ENCODE data around the gene C2CD4B. TPM values are rescaled to one million over a fixed set of nuclear protein-coding genes. Genes with fewer than 3 reads are reported as not detected.

Gene C2CD4B
- total RNA-seq, 1 experiment from 2014 or later = 0.13 TPM

DNA sequence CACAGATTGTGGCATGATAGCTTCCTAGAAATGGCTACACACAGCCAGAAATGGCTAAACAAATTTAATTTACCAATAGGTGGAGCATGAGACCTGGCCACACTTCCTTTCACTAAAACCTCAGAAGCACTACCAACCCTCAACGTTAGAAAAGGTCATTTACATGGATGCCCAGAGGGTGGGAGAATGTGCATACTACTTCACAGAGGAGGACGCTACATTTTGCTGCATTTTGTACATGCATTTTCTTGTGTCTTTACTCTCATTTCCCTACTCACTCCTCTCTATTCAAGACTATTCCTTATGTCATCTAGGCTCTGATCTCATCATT lies 40.1 kb downstream of the C2CD4B start:
- no peak overlapping the region for H2BK12ac ChIP-seq (ENCODE audit: insufficient read length, low read depth, low read length)
- H3K9me3 ChIP-seq (ENCODE audit: control insufficient read depth, low read depth, low read length) = no peaks in the 10 kb centered on the region
- H2BK20ac ChIP-seq (ENCODE audit: low read depth, low read length, poor library complexity, severe bottlenecking) = no peak overlapping the region
- no peak overlapping the region for H3K9ac ChIP-seq (ENCODE audit: extremely low read depth, insufficient read length, low read length)
- no peak overlapping the region for H4K91ac ChIP-seq (ENCODE audit: insufficient read length, low read depth, low read length)
- H3K23me2 ChIP-seq (ENCODE audit: insufficient read length, low read depth, low read length, poor library complexity, severe bottlenecking) = no peaks in the 10 kb centered on the region
- DNase-seq = no peak
- no peak overlapping the region for H3K4me2 ChIP-seq (ENCODE audit: insufficient read depth, insufficient read length, low read length)
- no peak overlapping the region for H2AK5ac ChIP-seq (ENCODE audit: insufficient read length, low read length)
- no peak overlapping the region for H2BK120ac ChIP-seq (ENCODE audit: low read depth, low read length, poor library complexity, severe bottlenecking)
- no peak overlapping the region for H3K4me3 Mint-ChIP-seq
- no peaks in the 10 kb centered on the region for H4K20me1 ChIP-seq (ENCODE audit: control insufficient read depth, insufficient read depth, insufficient read length)
- no peak overlapping the region for H2BK15ac ChIP-seq (ENCODE audit: low read depth, low read length)
- no peak overlapping the region for H3K27ac Mint-ChIP-seq
- no peak overlapping the region for H2AFZ ChIP-seq (ENCODE audit: low read length)
- H3K27me3 Mint-ChIP-seq (ENCODE audit: low read depth) = no peaks in the 10 kb centered on the region
- TF ChIP-seq, protein P1, sequence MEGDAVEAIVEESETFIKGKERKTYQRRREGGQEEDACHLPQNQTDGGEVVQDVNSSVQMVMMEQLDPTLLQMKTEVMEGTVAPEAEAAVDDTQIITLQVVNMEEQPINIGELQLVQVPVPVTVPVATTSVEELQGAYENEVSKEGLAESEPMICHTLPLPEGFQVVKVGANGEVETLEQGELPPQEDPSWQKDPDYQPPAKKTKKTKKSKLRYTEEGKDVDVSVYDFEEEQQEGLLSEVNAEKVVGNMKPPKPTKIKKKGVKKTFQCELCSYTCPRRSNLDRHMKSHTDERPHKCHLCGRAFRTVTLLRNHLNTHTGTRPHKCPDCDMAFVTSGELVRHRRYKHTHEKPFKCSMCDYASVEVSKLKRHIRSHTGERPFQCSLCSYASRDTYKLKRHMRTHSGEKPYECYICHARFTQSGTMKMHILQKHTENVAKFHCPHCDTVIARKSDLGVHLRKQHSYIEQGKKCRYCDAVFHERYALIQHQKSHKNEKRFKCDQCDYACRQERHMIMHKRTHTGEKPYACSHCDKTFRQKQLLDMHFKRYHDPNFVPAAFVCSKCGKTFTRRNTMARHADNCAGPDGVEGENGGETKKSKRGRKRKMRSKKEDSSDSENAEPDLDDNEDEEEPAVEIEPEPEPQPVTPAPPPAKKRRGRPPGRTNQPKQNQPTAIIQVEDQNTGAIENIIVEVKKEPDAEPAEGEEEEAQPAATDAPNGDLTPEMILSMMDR (conservative IDR thresholded peaks at IDR 0.05) = no peak
- H3K9me3 Mint-ChIP-seq = peaks cover 12 to 13% of the 10 kb centered on the region in 2 experiments; a peak in 4 of 5 replicates
- no peaks in the 10 kb centered on the region for H3K79me1 ChIP-seq (ENCODE audit: insufficient read depth, low read depth, low read length, poor library complexity, severe bottlenecking)
- peaks cover 0 to 7% of the 10 kb centered on the region in 2 experiments; a peak in 2 of 4 replicates for H3K4me1 Mint-ChIP-seq
- no peak overlapping the region for H4K5ac ChIP-seq (ENCODE audit: insufficient read length, low read depth, low read length)
- no peak overlapping the region for H3K27ac ChIP-seq (ENCODE audit: insufficient read length, low read depth, low read length)
- no peak overlapping the region for H2BK5ac ChIP-seq (ENCODE audit: insufficient read length, low read length)
- no peak overlapping the region for H3K23ac ChIP-seq (ENCODE audit: insufficient read length, low read depth, low read length)
- no peak overlapping the region for H3K4ac ChIP-seq (ENCODE audit: low read depth, low read length)
- no peaks in the 10 kb centered on the region for H3K27me3 ChIP-seq (ENCODE audit: insufficient read depth, low read length)
- no peak overlapping the region for H3K14ac ChIP-seq (ENCODE audit: insufficient read depth, low read length)
- no peaks in the 10 kb centered on the region for H3K79me2 ChIP-seq (ENCODE audit: insufficient read depth, low read length)
- no peak overlapping the region for H4K8ac ChIP-seq (replicated peaks; ENCODE audit: insufficient read length, low read depth, low read length)
- no peak overlapping the region for H3K18ac ChIP-seq (ENCODE audit: insufficient read length, low read depth, low read length)
- peaks cover 5% of the 10 kb centered on the region for H3K4me1 ChIP-seq (ENCODE audit: insufficient read depth, low read length)
- H3K36me3 Mint-ChIP-seq (ENCODE audit: insufficient read depth in 1 of 3, low read depth in 3 of 3) = peaks cover 0 to 11% (median 1%) of the 10 kb centered on the region in 3 experiments; a peak in 3 of 7 replicates
- no peak overlapping the region for H3K56ac ChIP-seq (ENCODE audit: insufficient read length, low read depth, low read length)
- H3T11ph ChIP-seq (ENCODE audit: low read length) = no peak overlapping the region
- no CpG with 5 or more reads among the region's 2 CpGs for WGBS (ENCODE audit: extremely low coverage, insufficient read length, low lambda C conversion rate)
